ENCODE results near the gene CNST.
"Not testable (repeated sequence)": the region's sequence is repeated elsewhere in the genome, so short reads cannot be mapped to it uniquely, and the experiment has no call there.

The CNST gene

DNA sequence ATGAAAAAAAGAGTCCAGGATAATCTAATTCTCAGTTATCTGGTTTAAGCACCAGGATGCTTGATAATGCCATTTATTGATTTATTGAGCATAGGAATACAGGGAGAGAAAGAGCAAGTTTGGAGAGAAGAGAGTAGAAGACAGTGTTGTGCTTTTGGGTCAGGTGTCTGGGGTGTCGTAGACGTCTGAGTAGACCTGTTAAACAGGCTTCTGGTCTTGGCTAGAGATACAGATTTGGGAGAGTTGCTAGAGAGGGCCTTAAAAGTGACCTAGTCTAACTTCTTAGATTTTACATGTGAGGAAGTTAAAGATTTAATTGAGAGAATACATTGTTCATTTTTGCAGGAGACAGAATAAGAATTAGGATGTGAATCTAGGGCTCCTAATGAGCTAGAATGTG, 34.3 kb downstream of the CNST start:
- Histone ChIP-seq H3K36me3 (ENCODE audit: control insufficient read depth, insufficient read depth, low read length) (0 out of 2 replicates have a peak, but pooled peaks cover 4% of the 10 kb centered on the region), H3K4me3 (ENCODE audit: low read depth, low read length) (no peak overlapping the region), H3K9ac (ENCODE audit: low read length) (no peak overlapping the region), H3K4me1 (ENCODE audit: control insufficient read depth, insufficient read depth, low read length) (no peaks in the 10 kb centered on the region), H3K27me3 (ENCODE audit: control insufficient read depth, insufficient read depth, low read length) (no peaks in the 10 kb centered on the region), H3K9me3 (ENCODE audit: control insufficient read depth, insufficient read depth, low read depth, low read length) (no peaks in the 10 kb centered on the region), H3K27ac (ENCODE audit: low read depth, low read length) (no peak overlapping the region)

DNA sequence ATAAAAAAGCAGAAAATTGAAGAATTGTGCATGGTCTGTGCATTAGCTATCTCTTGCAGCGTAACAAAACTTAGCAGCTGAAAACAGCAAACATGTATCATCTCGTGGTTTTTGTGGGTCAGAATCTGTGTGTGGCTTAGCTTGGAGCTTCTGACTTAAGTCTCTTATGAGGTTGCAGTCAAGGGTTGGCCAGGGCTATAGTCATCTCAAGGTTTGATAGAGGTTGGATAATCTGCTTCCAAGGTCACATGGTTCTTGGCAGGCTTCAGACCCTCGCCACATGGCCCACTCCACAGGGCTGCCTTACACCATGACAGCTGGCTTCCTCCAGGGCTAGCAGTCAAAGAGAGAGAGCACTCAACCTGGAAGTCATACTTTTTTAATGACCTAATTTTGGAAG, 35.9 kb downstream of the CNST start:
- Histone ChIP-seq H3K4me3 (ENCODE audit: low read depth, low read length) (no peak overlapping the region), H3K9ac (ENCODE audit: low read length) (no peak overlapping the region), H3K27ac (ENCODE audit: low read depth, low read length) (no peak overlapping the region), H3K36me3 (ENCODE audit: control insufficient read depth, insufficient read depth, low read length) (no peaks in the 10 kb centered on the region), H3K27me3 (ENCODE audit: control insufficient read depth, insufficient read depth, low read length) (no peaks in the 10 kb centered on the region), H3K4me1 (ENCODE audit: control insufficient read depth, insufficient read depth, low read length) (no peaks in the 10 kb centered on the region), H3K9me3 (ENCODE audit: control insufficient read depth, insufficient read depth, low read depth, low read length) (no peaks in the 10 kb centered on the region)

DNA sequence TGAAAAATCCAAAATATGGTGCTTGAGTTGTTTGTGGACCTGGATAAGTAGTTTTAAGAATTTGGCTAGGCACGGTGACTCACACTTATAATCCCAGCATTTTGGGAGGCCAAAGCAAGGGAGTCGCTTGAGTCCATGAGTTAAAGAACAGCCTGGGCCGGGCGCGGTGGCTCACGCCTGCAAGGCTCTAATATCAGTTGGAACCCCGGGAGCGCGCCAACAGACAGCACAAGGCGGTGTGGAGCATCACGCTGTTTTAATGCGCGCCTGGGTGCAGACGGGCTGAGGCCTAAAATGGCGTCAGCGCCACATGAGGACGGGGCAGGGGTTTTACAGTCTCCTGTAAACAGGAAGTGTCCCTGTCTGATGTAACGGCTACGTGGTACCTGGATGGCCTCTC, 39.0 kb downstream of the CNST start:
- not testable (repeated sequence) for H3K4me1 ChIP-seq (ENCODE audit: control insufficient read depth, insufficient read depth, low read length); H3K9ac ChIP-seq (ENCODE audit: low read length); H3K27me3 ChIP-seq (ENCODE audit: control insufficient read depth, insufficient read depth, low read length); H3K9me3 ChIP-seq (ENCODE audit: control insufficient read depth, insufficient read depth, low read depth, low read length); H3K27ac ChIP-seq (ENCODE audit: low read depth, low read length); H3K4me3 ChIP-seq (ENCODE audit: low read depth, low read length); H3K36me3 ChIP-seq (ENCODE audit: control insufficient read depth, insufficient read depth, low read length)

DNA sequence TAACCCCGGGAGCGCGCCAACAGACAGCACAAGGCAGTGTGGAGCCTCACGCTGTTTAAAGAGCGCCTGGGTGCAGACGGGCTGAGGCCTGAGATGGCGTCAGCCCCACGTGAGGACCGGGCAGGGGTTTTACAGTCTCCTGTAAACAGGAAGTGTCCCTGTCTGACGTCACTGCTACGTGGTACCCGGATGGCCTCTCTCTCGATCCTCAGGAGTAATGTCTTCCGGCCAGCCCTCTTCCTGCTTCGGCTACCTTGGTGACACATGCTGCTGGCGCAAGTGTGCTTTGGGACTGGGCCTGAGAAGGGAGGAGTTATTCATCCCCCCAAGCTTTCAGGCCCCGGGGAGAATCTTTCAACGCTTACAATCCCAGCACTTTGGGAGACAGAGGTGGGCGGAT, 41.2 kb downstream of the CNST start:
- Histone ChIP-seq H3K9ac (ENCODE audit: low read length) (no peak overlapping the region), H3K4me1 (ENCODE audit: control insufficient read depth, insufficient read depth, low read length) (peaks cover 8% of the 10 kb centered on the region), H3K36me3 (ENCODE audit: control insufficient read depth, insufficient read depth, low read length) (no peaks in the 10 kb centered on the region), H3K27me3 (ENCODE audit: control insufficient read depth, insufficient read depth, low read length) (no peaks in the 10 kb centered on the region), H3K4me3 (ENCODE audit: low read depth, low read length) (no peak overlapping the region), H3K27ac (ENCODE audit: low read depth, low read length) (no peak overlapping the region), H3K9me3 (ENCODE audit: control insufficient read depth, insufficient read depth, low read depth, low read length) (no peaks in the 10 kb centered on the region)

DNA sequence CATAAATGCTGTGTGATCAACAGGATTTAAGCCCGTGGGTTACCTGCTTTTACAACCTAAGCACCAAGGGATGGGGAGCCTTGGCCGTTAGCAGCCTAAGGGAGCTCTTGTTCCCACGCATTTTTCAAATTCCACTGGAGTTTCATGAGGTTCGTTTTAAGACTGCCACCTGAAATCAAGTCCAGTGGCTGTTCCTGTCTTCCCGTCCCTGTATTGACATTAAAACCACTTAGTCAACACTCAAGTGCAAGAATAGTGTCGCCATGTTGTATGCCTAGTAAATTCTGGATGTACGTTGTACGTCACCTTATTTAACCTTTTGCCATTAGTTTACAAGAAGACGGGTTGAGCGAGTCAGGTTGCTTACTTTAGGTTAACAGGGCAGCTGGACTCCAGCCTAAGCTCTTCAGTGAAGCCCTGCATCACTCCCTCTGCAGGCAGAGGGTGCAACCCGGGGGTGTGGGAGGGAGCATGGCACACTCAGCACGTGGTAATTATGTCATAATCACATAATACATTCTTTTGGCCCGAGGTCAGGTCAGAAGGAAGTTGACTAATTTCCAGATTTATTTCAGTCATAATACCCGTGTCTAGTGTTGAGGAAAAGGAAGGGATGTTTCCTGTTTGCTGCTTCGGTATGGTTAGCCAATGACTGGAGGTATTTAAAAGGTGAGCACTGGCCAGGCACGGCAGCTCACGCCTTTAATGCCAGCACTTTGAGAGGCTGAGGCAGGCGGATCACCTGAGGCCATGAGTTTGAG, 42.5 kb downstream of the CNST start:
- Histone ChIP-seq H3K9me3 (ENCODE audit: control insufficient read depth, insufficient read depth, low read depth, low read length) (no peaks in the 10 kb centered on the region), H3K4me1 (ENCODE audit: control insufficient read depth, insufficient read depth, low read length) (peaks cover 8% of the 10 kb centered on the region), H3K27me3 (ENCODE audit: control insufficient read depth, insufficient read depth, low read length) (no peaks in the 10 kb centered on the region), H3K36me3 (ENCODE audit: control insufficient read depth, insufficient read depth, low read length) (no peaks in the 10 kb centered on the region), H3K4me3 (ENCODE audit: low read depth, low read length) (no peak overlapping the region), H3K9ac (ENCODE audit: low read length) (no peak overlapping the region), H3K27ac (ENCODE audit: low read depth, low read length) (no peak overlapping the region)

DNA sequence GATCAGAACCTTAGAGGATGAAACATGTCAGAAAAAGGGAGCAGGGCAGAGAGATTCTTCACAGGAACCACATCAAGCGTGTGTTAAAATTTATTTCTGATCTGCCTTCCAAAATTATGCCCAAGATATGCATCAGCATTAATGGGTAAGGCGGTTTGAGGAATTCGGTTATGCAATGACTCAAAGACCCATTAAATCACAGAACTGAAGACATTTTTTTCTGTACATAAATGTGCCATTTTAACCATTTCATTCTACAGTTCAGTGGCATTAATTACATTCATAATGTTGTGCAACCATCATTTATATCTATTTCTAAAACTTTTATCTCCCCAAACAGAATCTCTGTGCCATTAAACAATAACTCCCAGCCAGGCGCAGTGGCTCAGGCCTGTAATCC, 43.4 kb downstream of the CNST start:
- Histone ChIP-seq H3K9me3 (ENCODE audit: control insufficient read depth, insufficient read depth, low read depth, low read length) (no peaks in the 10 kb centered on the region), H3K4me3 (ENCODE audit: low read depth, low read length) (no peak overlapping the region), H3K4me1 (ENCODE audit: control insufficient read depth, insufficient read depth, low read length) (peaks cover 8% of the 10 kb centered on the region), H3K36me3 (ENCODE audit: control insufficient read depth, insufficient read depth, low read length) (no peaks in the 10 kb centered on the region), H3K27me3 (ENCODE audit: control insufficient read depth, insufficient read depth, low read length) (no peaks in the 10 kb centered on the region), H3K27ac (ENCODE audit: low read depth, low read length) (no peak overlapping the region), H3K9ac (ENCODE audit: low read length) (no peak overlapping the region)

DNA sequence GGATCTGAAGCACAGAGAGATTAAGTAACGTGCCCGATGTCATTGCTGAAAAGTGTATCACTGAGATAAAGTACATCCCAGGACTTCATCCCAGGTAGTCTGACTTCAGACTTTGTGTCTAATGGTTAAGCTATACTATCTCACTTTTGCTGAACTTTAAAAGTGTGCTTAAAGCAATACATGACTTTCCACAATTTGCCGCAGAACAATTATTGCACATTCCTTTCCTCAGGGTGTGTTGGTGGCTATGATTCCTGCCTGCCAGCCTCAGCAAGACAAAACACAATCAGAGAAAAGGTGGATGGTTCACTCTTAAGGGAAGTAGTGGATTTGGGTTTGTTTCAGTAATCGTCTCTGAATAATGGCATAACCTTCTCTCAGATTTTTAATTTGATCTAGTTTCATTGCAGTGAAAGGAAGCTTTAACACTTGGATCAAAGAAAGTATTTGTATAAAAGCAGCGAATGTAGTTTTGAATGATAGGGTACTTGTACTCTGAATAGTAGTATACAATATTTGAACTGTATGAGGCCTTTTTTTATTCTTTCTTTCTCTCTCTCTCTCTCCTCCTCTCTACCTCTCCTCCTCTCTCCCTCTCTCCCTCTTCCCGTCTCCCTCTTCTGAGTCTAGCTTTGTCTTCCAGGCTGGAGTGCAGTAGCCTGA, 47.0 kb downstream of the CNST start:
- H3K27ac ChIP-seq (ENCODE audit: low read depth, low read length), result no peak overlapping the region
- H3K9ac ChIP-seq (ENCODE audit: low read length), result no peak overlapping the region

DNA sequence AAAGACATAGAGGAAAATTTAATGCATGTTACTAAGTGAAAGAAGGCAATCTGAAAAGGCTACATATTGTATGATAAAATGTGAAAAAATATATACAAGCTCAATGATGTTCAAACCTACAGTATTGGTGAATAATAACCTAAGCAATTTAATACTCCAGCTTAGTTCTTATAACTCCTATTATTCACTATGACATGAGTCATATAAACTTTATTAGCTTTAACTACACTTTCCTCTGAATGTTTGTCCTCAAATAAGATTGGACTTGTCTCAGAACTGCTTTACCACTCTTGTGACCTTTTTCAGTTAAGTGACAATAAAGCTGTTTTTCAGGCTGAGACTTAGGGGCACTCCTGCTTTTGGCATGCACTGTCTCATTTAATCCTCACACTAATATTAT, 50.9 kb downstream of the CNST start:
- Histone ChIP-seq H3K36me3 (ENCODE audit: control insufficient read depth, insufficient read depth, low read length) (no peaks in the 10 kb centered on the region), H3K9ac (ENCODE audit: low read length) (no peak overlapping the region), H3K27me3 (ENCODE audit: control insufficient read depth, insufficient read depth, low read length) (no peaks in the 10 kb centered on the region), H3K4me3 (ENCODE audit: low read depth, low read length) (no peak overlapping the region), H3K27ac (ENCODE audit: low read depth, low read length) (no peak overlapping the region), H3K4me1 (ENCODE audit: control insufficient read depth, insufficient read depth, low read length) (peaks cover 9% of the 10 kb centered on the region), H3K9me3 (ENCODE audit: control insufficient read depth, insufficient read depth, low read depth, low read length) (no peaks in the 10 kb centered on the region)

More for the DNA sequence above, 47.0 kb downstream of the CNST start:
- no peaks in the 10 kb centered on the region for H3K27me3 ChIP-seq (ENCODE audit: control insufficient read depth, insufficient read depth, low read length)
- no peak overlapping the region for H3K4me3 ChIP-seq (ENCODE audit: low read depth, low read length)
- H3K4me1 ChIP-seq (ENCODE audit: control insufficient read depth, insufficient read depth, low read length), result peaks cover 12% of the 10 kb centered on the region
- no peaks in the 10 kb centered on the region for H3K36me3 ChIP-seq (ENCODE audit: control insufficient read depth, insufficient read depth, low read length)
- no peaks in the 10 kb centered on the region for H3K9me3 ChIP-seq (ENCODE audit: control insufficient read depth, insufficient read depth, low read depth, low read length)

DNA sequence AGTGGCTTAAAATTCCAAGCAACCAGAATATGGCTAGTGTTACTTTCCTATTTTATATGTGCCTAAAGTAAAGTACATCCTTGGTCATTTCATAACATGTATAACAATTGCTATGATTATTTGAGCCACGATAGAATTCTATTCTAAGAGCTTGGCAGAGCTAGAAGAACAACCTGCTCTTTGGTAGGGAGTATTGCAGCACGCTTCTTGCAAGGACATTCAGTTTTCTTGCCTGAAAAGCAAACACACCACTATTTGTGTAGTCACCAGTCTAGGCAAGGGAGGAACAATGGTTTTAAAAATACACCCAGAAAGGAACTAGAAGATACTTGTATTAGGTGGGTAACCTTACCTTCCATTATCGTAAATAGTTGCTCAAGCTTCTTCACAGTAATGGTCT, 51.5 kb downstream of the CNST start:
- Histone ChIP-seq H3K9ac (ENCODE audit: low read length) (no peak overlapping the region), H3K27me3 (ENCODE audit: control insufficient read depth, insufficient read depth, low read length) (no peaks in the 10 kb centered on the region), H3K27ac (ENCODE audit: low read depth, low read length) (no peak overlapping the region; the same call in 1 of the 2 replicates), H3K9me3 (ENCODE audit: control insufficient read depth, insufficient read depth, low read depth, low read length) (no peaks in the 10 kb centered on the region), H3K36me3 (ENCODE audit: control insufficient read depth, insufficient read depth, low read length) (no peaks in the 10 kb centered on the region), H3K4me1 (ENCODE audit: control insufficient read depth, insufficient read depth, low read length) (peaks cover 9% of the 10 kb centered on the region), H3K4me3 (ENCODE audit: low read depth, low read length) (no peak overlapping the region)

DNA sequence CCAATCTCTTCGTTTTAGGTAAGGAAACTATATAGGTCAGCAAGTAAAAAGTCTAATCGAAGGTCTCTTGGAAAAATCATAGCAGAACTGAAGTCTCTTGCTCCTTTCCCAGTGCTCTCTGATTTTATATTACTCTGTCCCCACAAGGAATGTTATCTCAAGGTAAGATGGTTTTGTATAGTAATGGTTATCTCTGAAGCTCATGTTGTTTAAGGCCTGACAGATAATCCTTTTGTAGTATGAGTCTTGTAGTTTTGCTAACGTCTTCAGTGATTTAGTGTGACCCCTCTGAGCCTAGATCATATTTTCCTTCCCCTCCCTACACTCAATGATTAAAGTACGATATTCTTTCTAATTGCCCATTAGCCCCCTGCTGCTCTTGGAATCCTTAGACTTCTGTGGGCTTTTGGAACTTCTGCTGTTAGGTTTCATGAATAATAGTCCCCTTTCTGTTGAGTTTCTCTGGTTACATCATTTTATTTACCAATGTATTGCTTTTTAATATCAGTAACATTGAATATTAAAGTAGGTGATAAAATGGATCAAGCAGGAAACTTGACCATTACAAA, 52.1 kb downstream of the CNST start:
- H3K9ac ChIP-seq (ENCODE audit: low read length), result no peak overlapping the region
- no peaks in the 10 kb centered on the region for H3K36me3 ChIP-seq (ENCODE audit: control insufficient read depth, insufficient read depth, low read length)
- H3K4me1 ChIP-seq (ENCODE audit: control insufficient read depth, insufficient read depth, low read length), result peaks cover 9% of the 10 kb centered on the region

DNA sequence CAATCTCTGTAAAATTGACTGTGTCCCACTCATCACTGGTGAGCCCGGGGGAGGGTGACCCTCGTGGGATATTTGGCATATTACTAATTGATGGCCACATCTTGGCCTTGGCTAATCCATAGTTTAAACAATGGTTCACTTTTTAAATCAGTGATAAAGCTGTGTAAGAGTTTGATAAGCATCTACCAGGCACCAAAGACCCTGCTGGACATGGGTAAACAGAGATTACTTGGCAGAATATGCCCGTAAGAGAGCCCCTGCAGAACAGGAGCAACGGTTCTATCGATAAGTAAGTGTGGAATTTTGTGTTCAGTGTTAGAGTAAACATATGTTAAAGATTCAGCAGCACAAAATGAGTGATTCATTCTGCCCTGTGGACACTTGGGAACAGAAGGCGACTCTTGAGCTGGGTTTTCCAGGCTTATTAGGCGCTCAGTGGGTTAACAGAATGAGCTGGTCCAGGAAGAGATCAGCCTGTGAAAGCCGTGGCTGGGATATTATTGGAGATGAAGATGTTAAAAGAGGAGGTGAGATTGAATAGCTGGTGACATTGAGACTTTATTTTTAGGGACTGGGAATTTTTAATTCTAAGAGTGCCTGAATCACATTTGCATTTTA, 55.9 kb downstream of the CNST start:
- no peaks in the 10 kb centered on the region for H3K36me3 ChIP-seq (ENCODE audit: control insufficient read depth, insufficient read depth, low read length)
- H3K4me3 ChIP-seq (ENCODE audit: low read depth, low read length), result no peak overlapping the region

More for the DNA sequence above, 52.1 kb downstream of the CNST start:
- Histone ChIP-seq H3K27ac (ENCODE audit: low read depth, low read length) (no peak overlapping the region; the same call in 1 of the 2 replicates), H3K4me3 (ENCODE audit: low read depth, low read length) (no peak overlapping the region), H3K27me3 (ENCODE audit: control insufficient read depth, insufficient read depth, low read length) (no peaks in the 10 kb centered on the region), H3K9me3 (ENCODE audit: control insufficient read depth, insufficient read depth, low read depth, low read length) (no peaks in the 10 kb centered on the region)

More for the DNA sequence above, 55.9 kb downstream of the CNST start:
- Histone ChIP-seq H3K4me1 (ENCODE audit: control insufficient read depth, insufficient read depth, low read length) (peaks cover 9% of the 10 kb centered on the region), H3K9me3 (ENCODE audit: control insufficient read depth, insufficient read depth, low read depth, low read length) (0 out of 2 replicates have a peak, but pooled peaks cover 2% of the 10 kb centered on the region), H3K27ac (ENCODE audit: low read depth, low read length) (no peak overlapping the region), H3K9ac (ENCODE audit: low read length) (no peak overlapping the region), H3K27me3 (ENCODE audit: control insufficient read depth, insufficient read depth, low read length) (no peaks in the 10 kb centered on the region)

Data from HUES6 (cell line).